ENCODE data around the gene REL.

DNA sequence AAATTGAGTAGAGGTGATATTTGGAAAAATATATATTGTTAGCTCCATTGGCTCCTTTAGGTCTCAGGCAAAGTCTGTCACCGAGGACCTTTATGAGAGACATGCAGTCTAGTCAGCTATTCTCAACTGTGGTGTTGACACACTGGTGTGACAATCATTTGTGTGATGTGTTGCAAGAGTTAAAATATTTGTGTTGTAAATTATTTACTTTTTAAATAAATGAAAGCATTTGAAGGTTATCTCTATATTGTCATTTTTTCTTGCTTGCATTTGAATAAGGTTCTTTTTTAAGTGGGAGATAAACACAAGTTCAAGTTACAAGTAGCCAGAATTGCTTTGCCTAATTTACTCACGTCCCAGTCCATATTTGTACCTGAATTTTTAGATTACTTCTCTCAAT lies 4.3 kb downstream of the REL start:
- TF ChIP-seq TEAD2 (tag; IDR thresholded peaks at IDR 0.05) (no peak), ZNF23 (CRISPR knock-in tag; IDR thresholded peaks at IDR 0.05) (no peak)
- TF ChIP-seq, protein P1, sequence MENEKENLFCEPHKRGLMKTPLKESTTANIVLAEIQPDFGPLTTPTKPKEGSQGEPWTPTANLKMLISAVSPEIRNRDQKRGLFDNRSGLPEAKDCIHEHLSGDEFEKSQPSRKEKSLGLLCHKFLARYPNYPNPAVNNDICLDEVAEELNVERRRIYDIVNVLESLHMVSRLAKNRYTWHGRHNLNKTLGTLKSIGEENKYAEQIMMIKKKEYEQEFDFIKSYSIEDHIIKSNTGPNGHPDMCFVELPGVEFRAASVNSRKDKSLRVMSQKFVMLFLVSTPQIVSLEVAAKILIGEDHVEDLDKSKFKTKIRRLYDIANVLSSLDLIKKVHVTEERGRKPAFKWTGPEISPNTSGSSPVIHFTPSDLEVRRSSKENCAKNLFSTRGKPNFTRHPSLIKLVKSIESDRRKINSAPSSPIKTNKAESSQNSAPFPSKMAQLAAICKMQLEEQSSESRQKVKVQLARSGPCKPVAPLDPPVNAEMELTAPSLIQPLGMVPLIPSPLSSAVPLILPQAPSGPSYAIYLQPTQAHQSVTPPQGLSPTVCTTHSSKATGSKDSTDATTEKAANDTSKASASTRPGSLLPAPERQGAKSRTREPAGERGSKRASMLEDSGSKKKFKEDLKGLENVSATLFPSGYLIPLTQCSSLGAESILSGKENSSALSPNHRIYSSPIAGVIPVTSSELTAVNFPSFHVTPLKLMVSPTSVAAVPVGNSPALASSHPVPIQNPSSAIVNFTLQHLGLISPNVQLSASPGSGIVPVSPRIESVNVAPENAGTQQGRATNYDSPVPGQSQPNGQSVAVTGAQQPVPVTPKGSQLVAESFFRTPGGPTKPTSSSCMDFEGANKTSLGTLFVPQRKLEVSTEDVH (IDR thresholded peaks at IDR 0.05; ENCODE audit: low read depth, partially characterized antibody) = no peak
- TF ChIP-seq, protein P2, sequence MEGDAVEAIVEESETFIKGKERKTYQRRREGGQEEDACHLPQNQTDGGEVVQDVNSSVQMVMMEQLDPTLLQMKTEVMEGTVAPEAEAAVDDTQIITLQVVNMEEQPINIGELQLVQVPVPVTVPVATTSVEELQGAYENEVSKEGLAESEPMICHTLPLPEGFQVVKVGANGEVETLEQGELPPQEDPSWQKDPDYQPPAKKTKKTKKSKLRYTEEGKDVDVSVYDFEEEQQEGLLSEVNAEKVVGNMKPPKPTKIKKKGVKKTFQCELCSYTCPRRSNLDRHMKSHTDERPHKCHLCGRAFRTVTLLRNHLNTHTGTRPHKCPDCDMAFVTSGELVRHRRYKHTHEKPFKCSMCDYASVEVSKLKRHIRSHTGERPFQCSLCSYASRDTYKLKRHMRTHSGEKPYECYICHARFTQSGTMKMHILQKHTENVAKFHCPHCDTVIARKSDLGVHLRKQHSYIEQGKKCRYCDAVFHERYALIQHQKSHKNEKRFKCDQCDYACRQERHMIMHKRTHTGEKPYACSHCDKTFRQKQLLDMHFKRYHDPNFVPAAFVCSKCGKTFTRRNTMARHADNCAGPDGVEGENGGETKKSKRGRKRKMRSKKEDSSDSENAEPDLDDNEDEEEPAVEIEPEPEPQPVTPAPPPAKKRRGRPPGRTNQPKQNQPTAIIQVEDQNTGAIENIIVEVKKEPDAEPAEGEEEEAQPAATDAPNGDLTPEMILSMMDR (IDR thresholded peaks at IDR 0.05 in 2 of 3, conservative IDR thresholded peaks at IDR 0.05 in 1 of 3; ENCODE audit: insufficient read depth in 2 of 3, low read depth in 1 of 3, low read length in 3 of 3) = no peak
